ENCODE data around the gene ZFR2.

- TF ChIP-seq, protein P1, sequence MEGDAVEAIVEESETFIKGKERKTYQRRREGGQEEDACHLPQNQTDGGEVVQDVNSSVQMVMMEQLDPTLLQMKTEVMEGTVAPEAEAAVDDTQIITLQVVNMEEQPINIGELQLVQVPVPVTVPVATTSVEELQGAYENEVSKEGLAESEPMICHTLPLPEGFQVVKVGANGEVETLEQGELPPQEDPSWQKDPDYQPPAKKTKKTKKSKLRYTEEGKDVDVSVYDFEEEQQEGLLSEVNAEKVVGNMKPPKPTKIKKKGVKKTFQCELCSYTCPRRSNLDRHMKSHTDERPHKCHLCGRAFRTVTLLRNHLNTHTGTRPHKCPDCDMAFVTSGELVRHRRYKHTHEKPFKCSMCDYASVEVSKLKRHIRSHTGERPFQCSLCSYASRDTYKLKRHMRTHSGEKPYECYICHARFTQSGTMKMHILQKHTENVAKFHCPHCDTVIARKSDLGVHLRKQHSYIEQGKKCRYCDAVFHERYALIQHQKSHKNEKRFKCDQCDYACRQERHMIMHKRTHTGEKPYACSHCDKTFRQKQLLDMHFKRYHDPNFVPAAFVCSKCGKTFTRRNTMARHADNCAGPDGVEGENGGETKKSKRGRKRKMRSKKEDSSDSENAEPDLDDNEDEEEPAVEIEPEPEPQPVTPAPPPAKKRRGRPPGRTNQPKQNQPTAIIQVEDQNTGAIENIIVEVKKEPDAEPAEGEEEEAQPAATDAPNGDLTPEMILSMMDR (IDR thresholded peaks at IDR 0.05), result no peak
- no peak for TF ChIP-seq POLR2A (IDR thresholded peaks at IDR 0.05)
Measured at GRCh38 chr19:3914199-3914598, 45.4 kb upstream of the ZFR2 start.
